Activated naive CD4-positive, alpha-beta T cell (primary cell): Measurements from ENCODE around the gene NGEF.
"Not testable (repeated sequence)": the region's sequence is repeated elsewhere in the genome, so short reads cannot be mapped to it uniquely, and the experiment has no call there.

Experiments used
- DNase-seq, 4 experiments: peaks; one replicate each; lab custom pipeline; 2025; lab: John Stamatoyannopoulos, UW

NGEF gene

DNA sequence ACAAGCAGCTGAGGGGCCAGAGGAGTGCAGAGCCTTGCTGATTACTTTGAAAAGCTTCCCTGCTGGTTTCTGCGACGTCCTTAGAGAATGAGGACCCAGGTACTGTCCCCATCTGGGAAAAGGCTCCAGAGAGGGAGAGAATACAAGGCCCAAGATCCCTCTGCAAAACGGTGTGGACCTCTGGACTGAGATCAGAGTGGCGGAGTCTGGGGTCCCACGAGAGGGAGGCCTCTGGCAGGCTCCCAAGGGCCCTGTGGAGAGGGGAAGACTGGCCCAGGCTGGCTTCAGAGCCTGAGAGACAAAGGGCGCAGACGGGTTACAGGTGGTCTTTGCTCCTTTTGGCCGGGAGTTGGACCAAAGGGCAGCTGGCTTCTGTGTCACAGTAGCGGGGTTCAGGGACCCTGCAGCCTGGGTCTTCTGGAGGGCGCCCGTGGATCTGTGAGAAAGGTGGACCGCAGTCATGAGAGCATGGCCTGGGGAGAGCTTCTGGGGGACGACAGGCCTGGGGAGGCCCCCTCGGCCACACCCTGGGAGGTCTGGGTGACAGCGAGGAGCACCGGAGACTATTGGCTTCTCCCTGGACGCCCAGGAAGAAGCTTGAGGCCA is 142.2 kb downstream of the NGEF start:
- no peak for DNase-seq

DNA sequence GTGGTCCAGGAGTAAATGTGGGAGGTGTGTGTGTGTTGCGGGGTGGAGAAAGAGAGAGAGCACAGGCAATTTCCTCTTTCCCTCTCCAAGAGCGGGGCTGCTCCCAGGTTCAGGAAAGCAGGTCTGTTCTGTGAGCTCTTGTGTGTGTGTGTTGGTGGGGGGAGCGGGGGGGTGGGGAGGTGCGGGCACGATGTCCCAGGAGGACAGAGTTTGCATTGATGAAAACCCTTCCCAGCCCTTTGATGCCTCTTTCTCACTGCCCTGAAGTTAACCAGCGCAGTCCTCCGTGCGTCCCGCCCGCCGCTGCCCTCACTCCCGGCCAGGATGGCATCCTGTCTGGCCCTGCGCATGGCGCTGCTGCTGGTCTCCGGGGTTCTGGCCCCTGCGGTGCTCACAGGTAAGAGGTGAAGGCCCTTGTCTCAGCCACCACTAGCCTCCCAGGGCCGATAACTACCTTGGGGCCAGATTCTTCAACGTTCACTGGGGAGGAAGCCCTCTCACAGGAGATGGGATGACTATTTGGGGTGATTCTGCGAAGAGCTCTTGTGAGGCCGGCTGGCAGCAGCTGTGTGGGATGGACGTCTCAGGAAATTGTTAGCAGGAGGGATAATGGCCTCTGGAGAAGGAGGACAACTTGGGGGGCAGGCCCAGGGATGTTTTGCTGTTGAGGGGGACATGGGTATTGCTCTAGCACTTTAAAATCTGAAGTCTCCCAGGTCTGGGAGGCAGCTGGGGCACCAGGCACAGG is 142.9 kb downstream of the NGEF start, which contains the start of gene SNORC:
TSS of gene SNORC (plus strand) at position 247 of the 748 bp plus-strand sequence. CDS start at position 325, 78 bp downstream.
- DNase-seq: no peak

- DNase-seq: no peak
Measured at GRCh38 chr2:232869138-232870017, 143.7 kb downstream of the NGEF start.

GRCh38 chr2:232866104-232866503 is 147.0 kb downstream of the NGEF start:
- no peak for DNase-seq

- DNase-seq: no peak
Measured at GRCh38 chr2:232865165-232865564, 147.9 kb downstream of the NGEF start.

- DNase-seq: no peak
Measured at GRCh38 chr2:232863996-232864395, 149.1 kb downstream of the NGEF start.

DNA sequence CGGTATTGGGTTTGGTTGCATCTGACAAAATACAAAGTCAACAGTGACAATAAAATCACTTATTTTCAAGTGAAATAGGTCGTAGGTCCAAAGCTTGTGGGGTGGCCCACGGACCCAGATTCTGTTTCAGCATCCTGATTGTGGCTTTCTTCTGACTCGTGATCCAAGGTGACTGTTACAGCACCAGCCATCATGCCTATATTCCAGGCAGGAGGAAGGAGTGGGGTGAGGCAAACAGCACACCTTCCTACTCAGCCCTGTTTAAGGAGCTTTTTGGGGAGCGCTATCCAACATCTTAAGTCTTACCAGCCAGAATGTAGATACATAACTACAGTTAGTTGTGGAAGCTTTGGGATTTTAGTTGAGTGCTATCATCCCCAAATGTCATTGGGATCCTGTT is 151.7 kb downstream of the NGEF start:
- no peak for DNase-seq

DNA sequence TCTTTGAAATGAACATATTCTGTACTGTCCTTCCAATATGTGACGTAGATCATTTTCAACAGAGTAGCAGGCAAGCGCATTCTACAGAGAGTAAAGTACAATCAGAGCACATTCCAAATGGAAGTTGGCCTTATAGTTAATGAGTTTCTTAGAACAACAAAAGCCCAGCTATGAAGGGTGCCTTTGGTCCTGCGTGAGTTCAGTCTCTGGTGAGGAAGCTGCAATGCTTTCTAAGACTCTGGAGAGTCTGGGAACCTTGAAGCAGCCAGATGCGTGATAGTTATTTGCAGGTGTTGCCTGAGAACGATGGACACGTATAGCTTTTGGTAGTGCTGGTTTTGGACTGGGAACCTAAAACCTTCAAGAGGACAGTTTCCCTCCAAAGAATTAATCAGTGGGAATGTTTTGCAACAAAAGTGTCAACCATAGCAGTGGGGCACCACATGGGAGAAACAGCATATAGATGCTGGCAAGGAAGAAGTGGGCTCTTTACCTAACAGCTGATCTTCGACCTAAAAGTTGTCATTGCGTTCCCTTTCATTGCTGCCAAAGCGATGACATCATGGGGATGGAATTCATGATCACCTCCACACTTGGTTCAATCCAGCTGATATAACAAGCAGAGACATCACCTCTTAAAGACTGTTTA is 152.3 kb downstream of the NGEF start:
- no peak for DNase-seq

- no peak for DNase-seq
Measured at GRCh38 chr2:232859385-232859916, 153.6 kb downstream of the NGEF start.

DNA sequence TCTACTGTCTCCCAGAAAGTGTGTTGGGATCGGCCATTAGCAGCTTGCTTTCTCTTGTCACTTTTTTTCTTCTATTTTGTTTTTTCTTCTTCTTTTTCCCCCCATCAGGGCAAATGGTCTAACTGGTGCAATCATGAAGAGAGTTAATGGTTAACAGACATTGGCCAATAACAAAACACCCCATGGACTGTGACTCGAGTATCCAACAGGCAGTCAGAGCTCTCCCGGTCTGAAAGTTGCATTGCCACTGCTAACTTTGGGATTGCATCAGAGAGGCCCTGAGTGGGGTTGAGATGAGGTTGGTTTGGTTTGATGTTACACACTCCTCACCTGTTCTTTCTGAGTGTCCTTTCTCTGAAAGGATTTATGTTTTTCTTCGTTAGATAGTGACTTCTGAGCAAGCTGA is 155.9 kb downstream of the NGEF start:
- DNase-seq: no peak

GRCh38 chr2:232854082-232854481 is 159.0 kb downstream of the NGEF start:
- DNase-seq: no peak

- no peak for DNase-seq
Measured at GRCh38 chr2:232852676-232853075, 160.4 kb downstream of the NGEF start.

GRCh38 chr2:232852081-232852480 is 161.0 kb downstream of the NGEF start:
- not testable (repeated sequence) for DNase-seq

DNA sequence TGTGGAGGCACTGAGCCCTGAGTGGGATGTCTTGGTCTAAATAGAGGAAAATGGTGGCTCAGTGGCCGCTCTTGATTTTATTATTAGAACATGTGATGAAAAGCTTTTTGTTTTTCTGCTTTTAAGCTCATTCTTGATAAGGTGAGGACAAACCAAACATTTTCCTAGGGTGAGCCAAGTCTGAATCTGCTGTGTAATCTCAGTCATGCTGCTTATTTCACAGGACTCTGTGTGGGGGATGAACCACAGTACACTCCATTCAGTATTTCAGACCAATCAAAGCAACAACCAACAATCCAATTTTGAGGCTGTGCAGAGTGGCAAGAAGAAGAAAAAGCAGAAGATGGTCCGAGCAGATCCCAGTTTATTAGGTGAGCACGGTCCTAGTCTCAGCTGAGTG is 163.0 kb downstream of the NGEF start:
- DNase-seq: no peak

DNA sequence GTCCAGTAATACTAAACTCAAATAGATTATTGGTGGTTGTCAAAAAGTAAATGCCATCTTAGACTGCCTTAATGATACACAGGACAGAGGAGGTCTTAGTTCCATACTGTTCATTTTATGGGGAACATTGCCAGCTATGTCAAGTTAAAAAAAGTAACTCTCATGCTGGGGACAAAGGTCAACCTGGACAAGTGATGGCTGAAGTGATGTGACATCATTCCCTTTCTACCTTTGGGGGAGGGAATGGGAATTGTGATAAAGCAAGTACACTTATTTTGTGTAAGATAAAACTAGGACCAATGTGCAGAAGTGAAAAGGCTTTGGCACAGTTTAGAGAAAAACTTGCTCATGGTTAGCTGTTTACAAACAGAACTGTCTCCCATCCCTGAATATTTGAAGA is 167.0 kb downstream of the NGEF start:
- DNase-seq: no peak

DNA sequence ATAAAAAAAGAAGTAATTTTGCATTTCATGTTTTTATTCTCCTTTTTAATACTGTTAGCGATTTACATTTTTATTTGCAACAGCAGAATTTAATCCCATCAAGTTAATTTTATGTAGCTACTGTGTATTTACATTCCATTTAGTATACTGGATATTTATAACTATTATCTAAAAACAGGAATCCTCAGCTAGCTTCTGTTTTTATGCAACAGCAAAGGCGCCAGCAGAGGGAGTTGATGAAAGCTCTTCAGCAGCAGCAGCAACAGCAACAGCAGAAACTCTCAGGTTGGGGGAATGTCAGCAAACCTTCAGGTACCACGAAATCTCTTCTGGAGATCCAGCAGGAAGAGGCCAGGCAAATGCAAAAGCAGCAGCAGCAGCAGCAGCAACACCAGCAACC is 169.2 kb downstream of the NGEF start:
- no peak for DNase-seq

DNA sequence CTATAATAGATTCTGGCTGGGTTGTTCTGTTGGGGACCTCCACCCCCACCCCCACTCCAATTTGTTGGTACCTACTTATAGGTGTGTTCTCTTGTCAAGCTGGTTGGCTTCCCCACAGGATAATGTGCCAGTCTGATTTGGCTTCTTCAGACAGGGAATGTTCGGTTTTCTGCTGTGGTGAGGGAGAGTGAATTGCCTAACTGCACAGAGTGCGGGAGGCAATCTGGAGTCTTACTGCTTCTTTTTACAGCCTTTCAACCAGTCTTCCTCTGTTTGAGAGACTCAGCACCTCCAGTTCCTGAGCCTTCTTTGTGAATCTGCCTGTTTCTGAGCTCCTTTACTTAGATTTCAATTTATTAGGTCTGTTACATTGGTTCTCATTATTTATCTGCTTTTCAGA is 170.4 kb downstream of the NGEF start:
- no peak for DNase-seq

DNA sequence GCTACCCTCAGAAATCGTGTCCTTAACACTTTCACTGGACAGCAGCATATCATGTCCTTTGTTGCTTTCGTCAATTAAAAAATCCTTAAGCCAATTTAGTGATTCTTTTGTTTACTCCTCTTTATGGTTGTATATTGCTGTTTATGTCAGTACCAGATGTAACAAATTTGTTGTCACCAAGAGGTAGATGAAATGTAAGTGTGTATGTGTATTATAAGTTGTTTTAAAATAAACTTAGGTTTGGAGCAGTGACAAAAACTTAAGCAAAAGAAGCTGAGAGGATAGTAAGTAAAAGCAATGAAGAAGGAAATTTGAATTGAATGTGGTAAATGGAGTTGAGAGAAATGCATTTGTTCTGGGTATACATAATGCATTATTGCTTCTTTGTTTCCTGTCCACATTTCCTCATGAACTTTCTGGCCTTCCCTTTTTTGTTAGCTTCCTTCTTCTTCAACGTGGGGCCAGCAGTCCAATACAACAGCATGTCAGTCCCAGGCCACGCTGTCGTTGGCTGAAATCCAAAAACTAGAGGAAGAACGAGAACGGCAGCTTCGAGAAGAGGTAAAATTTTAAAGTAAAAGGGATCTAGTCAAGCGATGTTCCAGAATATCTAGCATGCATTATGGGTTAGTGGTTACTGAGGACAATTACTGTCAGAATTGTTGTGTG is 173.5 kb downstream of the NGEF start:
- DNase-seq: no peak

- peak in 2 of 4 experiments; percentile 14 to 25 for DNase-seq
Measured at GRCh38 chr2:232838406-232838874, 174.6 kb downstream of the NGEF start.

- no peak for DNase-seq
Measured at GRCh38 chr2:232836934-232837333, 176.1 kb downstream of the NGEF start.

DNA sequence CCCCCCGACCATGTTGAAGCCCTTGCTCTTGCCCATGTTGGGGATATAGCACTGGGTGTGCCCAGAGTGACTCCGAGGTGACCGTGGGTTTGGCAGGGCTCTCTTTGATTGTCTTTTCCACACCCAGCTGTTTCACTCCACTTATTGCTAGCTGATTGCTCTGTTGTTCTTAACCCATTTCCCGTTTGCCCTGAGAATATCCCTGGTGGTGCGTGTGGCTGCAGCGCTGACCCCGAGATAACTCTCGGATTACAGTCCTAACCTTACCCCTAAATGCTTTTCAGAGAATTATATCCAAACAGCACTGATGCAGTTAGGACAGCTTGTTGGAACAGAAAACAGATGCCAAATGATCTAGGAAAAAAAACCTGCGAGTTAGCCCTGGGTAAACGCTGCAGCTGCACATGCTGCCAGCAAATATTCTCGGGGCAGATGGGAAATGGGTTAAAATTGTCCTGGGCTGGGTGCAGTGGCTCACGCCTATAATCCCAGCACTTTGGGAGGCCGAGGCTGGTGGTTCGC is 177.3 kb downstream of the NGEF start:
- DNase-seq: no peak
